ENCODE results near the gene NAXD.

DNA sequence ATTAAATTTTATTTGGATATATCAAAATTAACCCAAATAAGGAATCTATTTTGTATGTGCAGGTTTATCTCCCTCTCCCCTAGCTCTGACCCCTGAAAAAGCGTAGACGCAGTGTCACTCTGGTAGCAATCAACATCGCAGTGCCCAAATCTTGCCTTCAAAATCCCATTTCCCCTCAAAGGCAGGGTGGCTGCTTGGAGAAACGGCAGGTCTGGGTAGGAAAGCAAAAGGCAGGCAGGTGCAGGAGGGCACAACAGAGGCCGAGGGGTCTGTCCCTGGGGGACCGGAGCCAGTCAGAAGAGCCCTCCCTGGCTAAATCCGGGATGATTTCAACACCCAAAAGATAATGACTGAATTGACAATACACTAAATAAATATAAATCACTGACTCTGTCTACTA is 41.9 kb downstream of the NAXD start:
- TF ChIP-seq GLIS3 (CRISPR knock-in tag; IDR thresholded peaks at IDR 0.05), result no peak
- TF ChIP-seq, protein P1, sequence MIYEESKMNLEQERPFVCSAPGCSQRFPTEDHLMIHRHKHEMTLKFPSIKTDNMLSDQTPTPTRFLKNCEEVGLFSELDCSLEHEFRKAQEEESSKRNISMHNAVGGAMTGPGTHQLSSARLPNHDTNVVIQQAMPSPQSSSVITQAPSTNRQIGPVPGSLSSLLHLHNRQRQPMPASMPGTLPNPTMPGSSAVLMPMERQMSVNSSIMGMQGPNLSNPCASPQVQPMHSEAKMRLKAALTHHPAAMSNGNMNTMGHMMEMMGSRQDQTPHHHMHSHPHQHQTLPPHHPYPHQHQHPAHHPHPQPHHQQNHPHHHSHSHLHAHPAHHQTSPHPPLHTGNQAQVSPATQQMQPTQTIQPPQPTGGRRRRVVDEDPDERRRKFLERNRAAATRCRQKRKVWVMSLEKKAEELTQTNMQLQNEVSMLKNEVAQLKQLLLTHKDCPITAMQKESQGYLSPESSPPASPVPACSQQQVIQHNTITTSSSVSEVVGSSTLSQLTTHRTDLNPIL (CRISPR knock-in tag; IDR thresholded peaks at IDR 0.05; ENCODE audit: low read depth), result no peak

All from SK-N-SH treated with all-trans-retinoic acid at 6 μM for 48 hours (cell line).